ENCODE data around the gene RETREG2. TPM values are rescaled to one million over a fixed set of nuclear protein-coding genes. Genes with fewer than 3 reads are reported as not detected.

Gene RETREG2
- total RNA-seq, 1 experiment from 2014 or later: 46.7 TPM

GRCh38 chr2:219168932-219169331, 9.1 kb upstream of the RETREG2 start:
- Histone ChIP-seq H4K8ac (replicated peaks; ENCODE audit: insufficient read length, low read depth, low read length) (no peak overlapping the region), H3K23ac (ENCODE audit: insufficient read length, low read depth, low read length) (no peak overlapping the region), H2BK5ac (ENCODE audit: insufficient read length, low read length) (no peak overlapping the region), H4K5ac (ENCODE audit: insufficient read length, low read depth, low read length) (no peak overlapping the region), H2AK5ac (ENCODE audit: insufficient read length, low read length) (no peak overlapping the region), H3K79me1 (ENCODE audit: insufficient read depth, low read depth, low read length, poor library complexity, severe bottlenecking) (no peaks in the 10 kb centered on the region), H2BK120ac (ENCODE audit: low read depth, low read length, poor library complexity, severe bottlenecking) (no peak overlapping the region), H3K27ac (ENCODE audit: insufficient read length, low read depth, low read length) (no peak overlapping the region), H3K9me3 (ENCODE audit: control insufficient read depth, low read depth, low read length) (no peaks in the 10 kb centered on the region), H3K23me2 (ENCODE audit: insufficient read length, low read depth, low read length, poor library complexity, severe bottlenecking) (peaks cover 2% of the 10 kb centered on the region), H4K91ac (ENCODE audit: insufficient read length, low read depth, low read length) (no peak overlapping the region), H3K4me2 (ENCODE audit: insufficient read depth, insufficient read length, low read length) (no peak overlapping the region), H3K56ac (ENCODE audit: insufficient read length, low read depth, low read length) (no peak overlapping the region), H4K20me1 (ENCODE audit: control insufficient read depth, insufficient read depth, insufficient read length) (no peaks in the 10 kb centered on the region), H3K4ac (ENCODE audit: low read depth, low read length) (no peak overlapping the region), H2BK12ac (ENCODE audit: insufficient read length, low read depth, low read length) (no peak overlapping the region), H2BK15ac (ENCODE audit: low read depth, low read length) (no peak overlapping the region), H3K18ac (ENCODE audit: insufficient read length, low read depth, low read length) (no peak overlapping the region), H3K27me3 (ENCODE audit: insufficient read depth, low read length) (no peaks in the 10 kb centered on the region), H2AFZ (ENCODE audit: low read length) (no peak overlapping the region), H3K14ac (ENCODE audit: insufficient read depth, low read length) (no peak overlapping the region), H3K79me2 (ENCODE audit: insufficient read depth, low read length) (no peaks in the 10 kb centered on the region), H3K4me1 (ENCODE audit: insufficient read depth, low read length) (no peaks in the 10 kb centered on the region), H2BK20ac (ENCODE audit: low read depth, low read length, poor library complexity, severe bottlenecking) (no peak overlapping the region), H3T11ph (ENCODE audit: low read length) (no peak overlapping the region), H3K9ac (ENCODE audit: extremely low read depth, insufficient read length, low read length) (no peak overlapping the region)
- DNase-seq: no peak
- Mint-ChIP-seq H3K36me3 (ENCODE audit: insufficient read depth in 1 of 3, low read depth in 3 of 3) (peaks cover 6 to 17% (median 11%) of the 10 kb centered on the region in 3 experiments; a peak in 5 of 7 replicates), H3K27ac (no peak overlapping the region), H3K4me3 (no peak overlapping the region), H3K4me1 (peaks cover 0 to 4% of the 10 kb centered on the region in 2 experiments; a peak in 1 of 4 replicates), H3K9me3 (no peaks in the 10 kb centered on the region; a peak in 1 of 5 replicates), H3K27me3 (ENCODE audit: low read depth) (peaks cover 1% of the 10 kb centered on the region)
- TF ChIP-seq, protein P1, sequence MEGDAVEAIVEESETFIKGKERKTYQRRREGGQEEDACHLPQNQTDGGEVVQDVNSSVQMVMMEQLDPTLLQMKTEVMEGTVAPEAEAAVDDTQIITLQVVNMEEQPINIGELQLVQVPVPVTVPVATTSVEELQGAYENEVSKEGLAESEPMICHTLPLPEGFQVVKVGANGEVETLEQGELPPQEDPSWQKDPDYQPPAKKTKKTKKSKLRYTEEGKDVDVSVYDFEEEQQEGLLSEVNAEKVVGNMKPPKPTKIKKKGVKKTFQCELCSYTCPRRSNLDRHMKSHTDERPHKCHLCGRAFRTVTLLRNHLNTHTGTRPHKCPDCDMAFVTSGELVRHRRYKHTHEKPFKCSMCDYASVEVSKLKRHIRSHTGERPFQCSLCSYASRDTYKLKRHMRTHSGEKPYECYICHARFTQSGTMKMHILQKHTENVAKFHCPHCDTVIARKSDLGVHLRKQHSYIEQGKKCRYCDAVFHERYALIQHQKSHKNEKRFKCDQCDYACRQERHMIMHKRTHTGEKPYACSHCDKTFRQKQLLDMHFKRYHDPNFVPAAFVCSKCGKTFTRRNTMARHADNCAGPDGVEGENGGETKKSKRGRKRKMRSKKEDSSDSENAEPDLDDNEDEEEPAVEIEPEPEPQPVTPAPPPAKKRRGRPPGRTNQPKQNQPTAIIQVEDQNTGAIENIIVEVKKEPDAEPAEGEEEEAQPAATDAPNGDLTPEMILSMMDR (conservative IDR thresholded peaks at IDR 0.05): no peak
